ENCODE data around the gene COL4A2.
"Not testable (repeated sequence)": the region's sequence is repeated elsewhere in the genome, so short reads cannot be mapped to it uniquely, and the experiment has no call there.

Gene COL4A2

GRCh38 chr13:110479648-110480047, 172.6 kb downstream of the COL4A2 start:
- no peak for DNase-seq

- DNase-seq, result no peak
These were observed 173.1 kb downstream of the COL4A2 start for GRCh38 chr13:110480161-110480560.

GRCh38 chr13:110483386-110483968, 176.4 kb downstream of the COL4A2 start:
- DNase-seq, result no peak

GRCh38 chr13:110484290-110485048, 177.4 kb downstream of the COL4A2 start:
- DNase-seq, result no peak

GRCh38 chr13:110485604-110486003, 178.5 kb downstream of the COL4A2 start:
- DNase-seq, result no peak

GRCh38 chr13:110486061-110486715, 179.1 kb downstream of the COL4A2 start:
- DNase-seq, result no peak

GRCh38 chr13:110486880-110487279, 179.8 kb downstream of the COL4A2 start:
- DNase-seq, result not testable (repeated sequence)

- DNase-seq, result no peak
These were observed 183.1 kb downstream of the COL4A2 start for GRCh38 chr13:110490009-110490770.

- no peak for DNase-seq
These were observed 185.0 kb downstream of the COL4A2 start for GRCh38 chr13:110491869-110492678.

GRCh38 chr13:110492679-110493593, 185.9 kb downstream of the COL4A2 start:
- DNase-seq, result no peak

GRCh38 chr13:110493613-110494012, 186.5 kb downstream of the COL4A2 start:
- DNase-seq, result no peak

- DNase-seq, result no peak
These were observed 188.3 kb downstream of the COL4A2 start for GRCh38 chr13:110495376-110495775.

GRCh38 chr13:110495881-110496280, 188.8 kb downstream of the COL4A2 start:
- no peak for DNase-seq

GRCh38 chr13:110496281-110496680, 189.2 kb downstream of the COL4A2 start:
- no peak for DNase-seq

- no peak for DNase-seq
These were observed 189.9 kb downstream of the COL4A2 start for GRCh38 chr13:110497003-110497402.

- not testable (repeated sequence) for DNase-seq
These were observed 190.8 kb downstream of the COL4A2 start for GRCh38 chr13:110497896-110498295.

- DNase-seq, result no peak
These were observed 191.2 kb downstream of the COL4A2 start for GRCh38 chr13:110498327-110498726.

GRCh38 chr13:110498765-110499164, 191.7 kb downstream of the COL4A2 start:
- no peak for DNase-seq

GRCh38 chr13:110499621-110500281, 192.7 kb downstream of the COL4A2 start:
- peak; percentile 96 for DNase-seq

- no peak for DNase-seq
These were observed 193.3 kb downstream of the COL4A2 start for GRCh38 chr13:110500341-110500740.

GRCh38 chr13:110501188-110501587, 194.1 kb downstream of the COL4A2 start:
- DNase-seq, result no peak
